Hepatocyte (in vitro differentiated cells): ENCODE results near the gene ITPA. TPM values are rescaled to one million over a fixed set of nuclear protein-coding genes. Genes with fewer than 3 reads are reported as not detected.

Experiments
- DNase-seq: peaks from one replicate; pipeline ENCODE4 v3.0.0-alpha.2; 2016; ENCODE audit warnings: low spot score
- H2AFZ ChIP-seq: fragments of 200-600 bp; sonication (generic); 2 replicates; pipeline ENCODE4 v1.6.0; 2016; ENCODE audit warnings: antibody characterized with exemption, mild to moderate bottlenecking
- H3K27ac ChIP-seq: fragments of 200-600 bp; sonication (generic); 2 replicates; pipeline ENCODE4 v1.5.1; 2016; ENCODE audit warnings: mild to moderate bottlenecking
- H3K27me3 ChIP-seq: fragments of 200-600 bp; sonication (generic); 2 replicates; pipeline ENCODE4 v1.6.1; 2016
- H3K36me3 ChIP-seq: fragments of 200-600 bp; sonication (generic); replicated peaks from 2 replicates; pipeline ENCODE4 v1.5.1; 2016; ENCODE audit warnings: low read depth; ENCODE audit not compliant: insufficient read depth
- H3K4me1 ChIP-seq: fragments of 200-600 bp; sonication (generic); 2 replicates; pipeline ENCODE4 v1.5.1; 2016; ENCODE audit warnings: mild to moderate bottlenecking, moderate library complexity; ENCODE audit not compliant: insufficient read depth
- H3K4me2 ChIP-seq: fragments of 200-600 bp; sonication (generic); 2 replicates; pipeline ENCODE4 v1.6.0; 2016
- H3K4me3 ChIP-seq: fragments of 200-600 bp; sonication (generic); 2 replicates; pipeline ENCODE4 v1.5.1; 2016; ENCODE audit warnings: mild to moderate bottlenecking
- H3K79me2 ChIP-seq: fragments of 200-600 bp; sonication (generic); 2 replicates; pipeline ENCODE4 v1.6.0; 2017; ENCODE audit warnings: mild to moderate bottlenecking
- H3K9me2 ChIP-seq: fragments of 200-600 bp; sonication (generic); replicated peaks from 2 replicates; pipeline ENCODE4 v1.6.0; 2017; ENCODE audit warnings: mild to moderate bottlenecking; ENCODE audit not compliant: insufficient read depth
- H3K9me3 ChIP-seq: fragments of 200-600 bp; sonication (generic); 2 replicates; pipeline ENCODE4 v1.5.1; 2016; ENCODE audit warnings: low read depth, mild to moderate bottlenecking
- H4K20me1 ChIP-seq: fragments of 200-600 bp; sonication (generic); 2 replicates; pipeline ENCODE4 v1.6.0; 2016; ENCODE audit warnings: mild to moderate bottlenecking; ENCODE audit not compliant: insufficient read depth, poor library complexity, severe bottlenecking
- EZH2 ChIP-seq: fragments of 200-600 bp; sonication (generic); IDR thresholded peaks from 2 replicates; pipeline ENCODE4 v1.6.1; 2016; ENCODE audit warnings: antibody characterized with exemption, mild to moderate bottlenecking, borderline replicate concordance
- EZH2phosphoT487 ChIP-seq: fragments of 200-600 bp; sonication (generic); IDR thresholded peaks from one replicate; pipeline ENCODE4 v1.6.1; 2018; ENCODE audit warnings: antibody characterized with exemption, mild to moderate bottlenecking, low read depth, moderate library complexity; ENCODE audit not compliant: unreplicated experiment, severe bottlenecking
- WGBS: methylation state at CpG from one replicate; pipeline ENCODE4 v1.1.6; 2016; ENCODE audit warnings: low lambda C conversion rate; ENCODE audit errors: missing lambda C conversion rate; 5-methylcytosine and 5-hydroxymethylcytosine counted together
- polyA plus RNA-seq: library from polyadenylated mRNA; unstranded; fragments of >200 nt; fragmentation: Nextera tagmentation; extraction: Ambion mirVana; gene quantifications from 2 replicates; pipeline ENCODE4 v1.2.1, GENCODE V29; 2016
- total RNA-seq: library from RNA; depleted of rRNA; stranded (reverse); fragments of >200 nt; gene quantifications from 2 replicates; pipeline ENCODE4 v1.2.3, GENCODE V29; 2014
- TF ChIP-seq, protein P1 (sequence below): fragments of 200-600 bp; sonication (generic); IDR thresholded peaks from 2 replicates; pipeline ENCODE4 v1.5.1; 2016; ENCODE audit warnings: antibody characterized with exemption, mild to moderate bottlenecking; ENCODE audit not compliant: poor library complexity

The ITPA gene
- total and polyA plus RNA-seq, 2 experiments from 2014 or later: 33.5 to 48.2 TPM

DNA sequence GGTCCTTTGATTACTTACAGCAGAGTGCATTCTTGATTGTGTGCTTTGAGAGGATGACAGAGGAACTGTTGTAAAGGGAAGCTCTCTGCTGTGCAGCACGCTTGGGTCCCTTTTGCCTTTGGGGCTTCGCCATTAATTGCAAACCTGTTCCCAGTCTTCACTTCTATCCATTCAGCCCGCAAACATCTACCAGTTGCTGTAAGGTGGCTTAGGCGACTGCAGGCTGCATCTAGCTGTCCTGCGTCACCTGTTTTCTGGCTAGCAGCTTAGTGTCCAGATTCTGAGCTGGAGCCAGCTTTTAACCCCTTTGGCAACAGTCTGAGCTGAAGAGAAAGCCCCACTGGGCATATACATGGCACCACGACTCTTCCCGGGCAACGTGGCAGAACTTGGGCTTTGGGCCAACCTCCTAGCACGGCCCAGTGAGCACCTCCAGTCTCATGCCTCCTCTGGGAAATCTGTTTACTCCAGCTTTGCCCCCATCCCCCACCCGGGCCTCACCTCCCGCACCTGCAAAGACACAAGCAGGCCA, 47.2 kb upstream of the ITPA start:
- TF ChIP-seq EZH2phosphoT487 (no peak), EZH2 (no peak)
- TF ChIP-seq, protein P1, sequence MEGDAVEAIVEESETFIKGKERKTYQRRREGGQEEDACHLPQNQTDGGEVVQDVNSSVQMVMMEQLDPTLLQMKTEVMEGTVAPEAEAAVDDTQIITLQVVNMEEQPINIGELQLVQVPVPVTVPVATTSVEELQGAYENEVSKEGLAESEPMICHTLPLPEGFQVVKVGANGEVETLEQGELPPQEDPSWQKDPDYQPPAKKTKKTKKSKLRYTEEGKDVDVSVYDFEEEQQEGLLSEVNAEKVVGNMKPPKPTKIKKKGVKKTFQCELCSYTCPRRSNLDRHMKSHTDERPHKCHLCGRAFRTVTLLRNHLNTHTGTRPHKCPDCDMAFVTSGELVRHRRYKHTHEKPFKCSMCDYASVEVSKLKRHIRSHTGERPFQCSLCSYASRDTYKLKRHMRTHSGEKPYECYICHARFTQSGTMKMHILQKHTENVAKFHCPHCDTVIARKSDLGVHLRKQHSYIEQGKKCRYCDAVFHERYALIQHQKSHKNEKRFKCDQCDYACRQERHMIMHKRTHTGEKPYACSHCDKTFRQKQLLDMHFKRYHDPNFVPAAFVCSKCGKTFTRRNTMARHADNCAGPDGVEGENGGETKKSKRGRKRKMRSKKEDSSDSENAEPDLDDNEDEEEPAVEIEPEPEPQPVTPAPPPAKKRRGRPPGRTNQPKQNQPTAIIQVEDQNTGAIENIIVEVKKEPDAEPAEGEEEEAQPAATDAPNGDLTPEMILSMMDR: no peak
- H4K20me1 ChIP-seq: peaks cover 23% of the 10 kb centered on the region
- no peak overlapping the region for H3K4me3 ChIP-seq
- H3K9me3 ChIP-seq: no peaks in the 10 kb centered on the region
- H2AFZ ChIP-seq: no peak overlapping the region
- no peak overlapping the region for H3K4me2 ChIP-seq
- H3K27me3 ChIP-seq: no peaks in the 10 kb centered on the region
- peaks cover 25% of the 10 kb centered on the region for H3K79me2 ChIP-seq
- no peaks in the 10 kb centered on the region for H3K36me3 ChIP-seq
- no peak overlapping the region for H3K27ac ChIP-seq
- peaks cover 13% of the 10 kb centered on the region for H3K4me1 ChIP-seq
- 80% methylated on average over 11 of the region's 11 CpGs for WGBS
- no peaks in the 10 kb centered on the region for H3K9me2 ChIP-seq
- no peak for DNase-seq

- no peak for DNase-seq
- WGBS: 92% methylated on average over 14 of the region's 14 CpGs
- Histone ChIP-seq H2AFZ (no peak overlapping the region), H3K9me2 (no peaks in the 10 kb centered on the region), H3K27ac (no peak overlapping the region), H3K36me3 (no peaks in the 10 kb centered on the region), H4K20me1 (peaks cover 11% of the 10 kb centered on the region), H3K79me2 (peaks cover 13% of the 10 kb centered on the region), H3K9me3 (no peaks in the 10 kb centered on the region), H3K27me3 (no peaks in the 10 kb centered on the region), H3K4me3 (no peak overlapping the region), H3K4me2 (no peak overlapping the region), H3K4me1 (peaks cover 9% of the 10 kb centered on the region)
- TF ChIP-seq EZH2 (no peak), EZH2phosphoT487 (no peak)
- TF ChIP-seq, protein P1: no peak
These were observed 45.9 kb upstream of the ITPA start for GRCh38 chr20:3163099-3164042.

- peaks cover 17% of the 10 kb centered on the region for H3K4me1 ChIP-seq
- H4K20me1 ChIP-seq: peaks cover 3% of the 10 kb centered on the region
- TF ChIP-seq EZH2: no peak
- TF ChIP-seq, protein P1: no peak
- no peak for TF ChIP-seq EZH2phosphoT487
- H2AFZ ChIP-seq: no peak overlapping the region
- no peak overlapping the region for H3K27ac ChIP-seq
- peaks cover 4% of the 10 kb centered on the region for H3K79me2 ChIP-seq
- H3K4me3 ChIP-seq: no peak overlapping the region
- H3K27me3 ChIP-seq: no peaks in the 10 kb centered on the region
- H3K9me3 ChIP-seq: no peaks in the 10 kb centered on the region
- no peak for DNase-seq
- no peaks in the 10 kb centered on the region for H3K36me3 ChIP-seq
- no peaks in the 10 kb centered on the region for H3K9me2 ChIP-seq
- H3K4me2 ChIP-seq: no peak overlapping the region
- 95% methylated on average over 15 of the region's 32 CpGs for WGBS
These were observed 45.1 kb upstream of the ITPA start for GRCh38 chr20:3164043-3164762.
